ENCODE data around the gene ZC3H18.
A peak's percentile ranks its signal among the peaks of the same experiment; 100 is the strongest.

Gene ZC3H18

GRCh38 chr16:88531346-88531745 is 38.9 kb upstream of the ZC3H18 start:
- TF ChIP-seq CTCF (IDR thresholded peaks at IDR 0.05), result no peak
- Histone ChIP-seq H3K36me3 (no peaks in the 10 kb centered on the region), H3K4me3 (ENCODE audit: low read depth in 1 of 2, low read length in 1 of 2) (no peak overlapping the region), H3K4me1 (ENCODE audit: control insufficient read depth in 1 of 2, insufficient read depth in 1 of 2, low read depth in 1 of 2, low read length in 1 of 2) (peaks cover 8 to 9% of the 10 kb centered on the region in 2 experiments), H3K9me3 (no peaks in the 10 kb centered on the region), H3K27me3 (peaks cover 10% of the 10 kb centered on the region), H3K27ac (no peak overlapping the region)

- peaks cover 8 to 9% of the 10 kb centered on the region in 2 experiments for H3K4me1 ChIP-seq (ENCODE audit: control insufficient read depth in 1 of 2, insufficient read depth in 1 of 2, low read depth in 1 of 2, low read length in 1 of 2)
- H3K9me3 ChIP-seq, result no peaks in the 10 kb centered on the region
- no peaks in the 10 kb centered on the region for H3K36me3 ChIP-seq
- peaks cover 5% of the 10 kb centered on the region for H3K27me3 ChIP-seq
- H3K27ac ChIP-seq, result no peak overlapping the region
- no peak overlapping the region for H3K4me3 ChIP-seq (ENCODE audit: low read depth in 1 of 2, low read length in 1 of 2)
- no peak for TF ChIP-seq CTCF (IDR thresholded peaks at IDR 0.05)
These were observed 38.2 kb upstream of the ZC3H18 start for GRCh38 chr16:88531931-88532433.

GRCh38 chr16:88532434-88533241 is 37.6 kb upstream of the ZC3H18 start:
- H3K4me3 ChIP-seq (ENCODE audit: low read depth in 1 of 2, low read length in 1 of 2), result no peak overlapping the region
- peaks cover 6% of the 10 kb centered on the region for H3K27me3 ChIP-seq
- no peaks in the 10 kb centered on the region for H3K9me3 ChIP-seq
- H3K4me1 ChIP-seq (ENCODE audit: control insufficient read depth in 1 of 2, insufficient read depth in 1 of 2, low read depth in 1 of 2, low read length in 1 of 2), result peaks cover 8 to 9% of the 10 kb centered on the region in 2 experiments
- no peak for TF ChIP-seq CTCF (IDR thresholded peaks at IDR 0.05)
- H3K27ac ChIP-seq, result no peak overlapping the region
- no peaks in the 10 kb centered on the region for H3K36me3 ChIP-seq

- Histone ChIP-seq H3K27me3 (peaks cover 14% of the 10 kb centered on the region), H3K4me1 (ENCODE audit: control insufficient read depth in 1 of 2, insufficient read depth in 1 of 2, low read depth in 1 of 2, low read length in 1 of 2) (peaks cover 8 to 9% of the 10 kb centered on the region in 2 experiments), H3K9me3 (no peaks in the 10 kb centered on the region), H3K36me3 (no peaks in the 10 kb centered on the region), H3K27ac (no peak overlapping the region), H3K4me3 (ENCODE audit: low read depth in 1 of 2, low read length in 1 of 2) (no peak overlapping the region)
- no peak for TF ChIP-seq CTCF (IDR thresholded peaks at IDR 0.05)
These were observed 36.8 kb upstream of the ZC3H18 start for GRCh38 chr16:88533381-88533917.

- Histone ChIP-seq H3K27ac (peak overlapping the region; percentile 85), H3K4me3 (ENCODE audit: low read depth in 1 of 2, low read length in 1 of 2) (peak overlapping the region; percentile 61 to 72), H3K27me3 (peaks cover 20% of the 10 kb centered on the region), H3K9me3 (no peaks in the 10 kb centered on the region), H3K36me3 (no peaks in the 10 kb centered on the region), H3K4me1 (ENCODE audit: control insufficient read depth in 1 of 2, insufficient read depth in 1 of 2, low read depth in 1 of 2, low read length in 1 of 2) (peaks cover 8 to 9% of the 10 kb centered on the region in 2 experiments)
- TF ChIP-seq CTCF (IDR thresholded peaks at IDR 0.05), result no peak
These were observed 36.1 kb upstream of the ZC3H18 start for GRCh38 chr16:88533932-88534637.
